ENCODE measurements around the gene PTPRN2. TPM values are rescaled to one million over a fixed set of nuclear protein-coding genes. Genes with fewer than 3 reads are reported as not detected.

PTPRN2 gene
- total RNA-seq, 1 donor from 2014 or later, result 2.4 TPM

- no peak for TF ChIP-seq CTCF (IDR thresholded peaks at IDR 0.05; ENCODE audit: insufficient read depth, low read length, poor library complexity, severe bottlenecking)
- Histone ChIP-seq H3K36me3 (ENCODE audit: control insufficient read depth, insufficient read depth, low read length) (no peaks in the 10 kb centered on the region), H3K4me3 (ENCODE audit: low read depth, low read length) (no peak overlapping the region), H3K27me3 (ENCODE audit: control insufficient read depth, insufficient read depth, low read length) (no peaks in the 10 kb centered on the region)
- no peak for DNase-seq (ENCODE audit: low read depth)
Observed at GRCh38 chr7:157601530-157601929, 986.1 kb downstream of the PTPRN2 start.

DNA sequence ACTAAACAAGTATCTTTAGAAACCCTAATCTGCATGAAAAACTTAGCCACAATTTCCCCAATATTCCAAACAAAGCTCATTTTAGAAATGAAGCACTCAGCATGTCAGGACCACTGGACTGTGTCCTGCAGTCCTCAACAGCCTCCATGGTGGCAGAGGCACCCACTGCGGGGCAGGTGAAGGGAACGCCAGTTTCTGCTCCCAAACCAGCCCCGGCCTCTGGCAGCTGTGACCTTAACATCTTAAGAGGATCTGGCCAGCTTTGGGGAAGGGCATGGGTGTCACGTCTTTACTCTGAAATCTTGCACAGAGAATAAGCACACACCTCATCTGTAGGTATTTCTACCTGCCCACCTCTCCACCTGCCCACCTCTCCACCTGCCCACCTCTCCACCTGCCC lies 988.1 kb downstream of the PTPRN2 start:
- Histone ChIP-seq H3K4me3 (ENCODE audit: low read depth, low read length) (no peak overlapping the region), H3K27me3 (ENCODE audit: control insufficient read depth, insufficient read depth, low read length) (no peaks in the 10 kb centered on the region), H3K36me3 (ENCODE audit: control insufficient read depth, insufficient read depth, low read length) (no peaks in the 10 kb centered on the region)
- no peak for DNase-seq (ENCODE audit: low read depth)
- no peak for TF ChIP-seq CTCF (IDR thresholded peaks at IDR 0.05; ENCODE audit: insufficient read depth, low read length, poor library complexity, severe bottlenecking)

- TF ChIP-seq CTCF (IDR thresholded peaks at IDR 0.05; ENCODE audit: insufficient read depth, low read length, poor library complexity, severe bottlenecking), result no peak
- Histone ChIP-seq H3K36me3 (ENCODE audit: control insufficient read depth, insufficient read depth, low read length) (no peaks in the 10 kb centered on the region), H3K27me3 (ENCODE audit: control insufficient read depth, insufficient read depth, low read length) (no peaks in the 10 kb centered on the region), H3K4me3 (ENCODE audit: low read depth, low read length) (no peak overlapping the region)
- no peak for DNase-seq (ENCODE audit: low read depth)
Observed at GRCh38 chr7:157597562-157597961, 990.1 kb downstream of the PTPRN2 start.

DNA sequence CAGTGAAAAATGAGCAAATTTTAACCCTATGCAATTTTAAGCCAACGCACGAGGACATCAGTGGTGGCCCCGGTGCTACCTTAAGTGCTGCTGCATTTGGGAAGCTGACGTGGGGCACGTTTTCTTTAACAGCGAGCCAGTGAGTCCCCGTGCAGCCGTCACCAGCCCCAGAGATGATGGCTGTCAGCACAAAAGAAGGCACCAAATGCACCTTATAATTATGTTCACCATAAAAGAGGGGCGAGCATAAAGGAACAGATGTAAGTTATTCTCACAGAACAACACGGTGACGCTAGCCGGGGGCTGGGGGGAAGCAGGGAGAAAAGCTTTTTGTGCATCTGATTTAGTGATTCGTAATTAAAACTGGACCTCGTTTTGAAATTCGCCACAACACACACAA lies 990.7 kb downstream of the PTPRN2 start:
- TF ChIP-seq CTCF (IDR thresholded peaks at IDR 0.05; ENCODE audit: insufficient read depth, low read length, poor library complexity, severe bottlenecking), result no peak
- DNase-seq (ENCODE audit: low read depth), result no peak
- no peaks in the 10 kb centered on the region for H3K36me3 ChIP-seq (ENCODE audit: control insufficient read depth, insufficient read depth, low read length)
- H3K27me3 ChIP-seq (ENCODE audit: control insufficient read depth, insufficient read depth, low read length), result no peaks in the 10 kb centered on the region
- H3K4me3 ChIP-seq (ENCODE audit: low read depth, low read length), result no peak overlapping the region

GRCh38 chr7:157596471-157596870 lies 991.2 kb downstream of the PTPRN2 start:
- no peaks in the 10 kb centered on the region for H3K27me3 ChIP-seq (ENCODE audit: control insufficient read depth, insufficient read depth, low read length)
- no peak for DNase-seq (ENCODE audit: low read depth)
- H3K36me3 ChIP-seq (ENCODE audit: control insufficient read depth, insufficient read depth, low read length), result no peaks in the 10 kb centered on the region
- no peak overlapping the region for H3K4me3 ChIP-seq (ENCODE audit: low read depth, low read length)
- no peak for TF ChIP-seq CTCF (IDR thresholded peaks at IDR 0.05; ENCODE audit: insufficient read depth, low read length, poor library complexity, severe bottlenecking)

DNA sequence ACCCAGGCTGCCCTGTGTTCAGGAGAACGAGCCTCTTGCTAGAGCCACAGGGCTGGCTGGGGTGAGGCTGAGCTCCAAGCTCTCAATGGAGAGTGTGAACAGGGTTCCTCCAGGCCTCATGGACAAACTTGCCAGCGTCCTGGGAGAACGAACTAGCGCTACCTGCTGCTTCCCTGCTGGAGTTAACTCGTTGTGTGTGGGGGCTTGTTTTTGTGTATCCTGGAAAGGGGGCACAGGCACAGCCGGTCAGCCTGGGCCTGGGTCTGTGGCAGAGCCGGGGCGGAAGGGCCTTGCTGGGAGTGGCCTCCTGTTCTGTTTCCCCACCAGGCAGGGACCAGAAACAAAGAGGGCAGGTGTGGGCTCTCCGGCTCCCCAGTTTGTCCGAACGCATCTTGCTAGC lies 991.6 kb downstream of the PTPRN2 start:
- Histone ChIP-seq H3K36me3 (ENCODE audit: control insufficient read depth, insufficient read depth, low read length) (no peaks in the 10 kb centered on the region), H3K27me3 (ENCODE audit: control insufficient read depth, insufficient read depth, low read length) (no peaks in the 10 kb centered on the region), H3K4me3 (ENCODE audit: low read depth, low read length) (no peak overlapping the region)
- no peak for DNase-seq (ENCODE audit: low read depth)
- TF ChIP-seq CTCF (IDR thresholded peaks at IDR 0.05; ENCODE audit: insufficient read depth, low read length, poor library complexity, severe bottlenecking), result no peak

Measured in kidney epithelial cell (primary cell).